Keratinocyte (primary cell): ENCODE data around the gene SLC44A1.

Source experiments
- EZH2 ChIP-seq: IDR thresholded peaks from one replicate; pipeline ENCODE4 v1.6.1; 2012; ENCODE audit warnings: inconsistent platforms, mild to moderate bottlenecking, low read length, moderate library complexity
- TF ChIP-seq, protein P1 (sequence below), 3 experiments: IDR thresholded peaks in 1 of 3; conservative IDR thresholded peaks in 1 of 3; optimal IDR thresholded peaks in 1 of 3; 2 replicates in 2 of 3; 3 replicates in 1 of 3; pipeline versions ENCODE3 to v1.5.1; 2011; ENCODE audit warnings: low read length in 3 of 3, mild to moderate bottlenecking in 3 of 3, moderate library complexity in 2 of 3, control low read depth in 1 of 3, inconsistent platforms in 1 of 3; ENCODE audit not compliant: insufficient read depth in 2 of 3; ENCODE audit errors: extremely low read depth in 1 of 3

DNA sequence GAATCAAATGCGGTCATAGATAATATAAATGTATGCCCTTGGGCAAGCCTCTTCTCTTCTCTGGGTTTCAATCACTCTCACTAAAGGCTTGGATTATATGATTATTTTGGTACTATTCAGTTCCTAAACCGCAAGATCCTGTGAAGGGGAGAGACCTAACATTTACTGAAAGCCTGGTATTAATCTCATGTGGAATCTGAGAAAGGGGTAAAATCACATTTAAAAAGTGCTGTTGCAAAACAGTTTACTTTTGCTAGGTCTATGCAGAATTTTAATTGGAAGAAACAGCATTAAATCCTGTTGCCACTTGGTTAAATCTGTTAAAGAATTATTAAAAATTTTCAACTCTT, 50.7 kb downstream of the SLC44A1 start:
- TF ChIP-seq, protein P1, sequence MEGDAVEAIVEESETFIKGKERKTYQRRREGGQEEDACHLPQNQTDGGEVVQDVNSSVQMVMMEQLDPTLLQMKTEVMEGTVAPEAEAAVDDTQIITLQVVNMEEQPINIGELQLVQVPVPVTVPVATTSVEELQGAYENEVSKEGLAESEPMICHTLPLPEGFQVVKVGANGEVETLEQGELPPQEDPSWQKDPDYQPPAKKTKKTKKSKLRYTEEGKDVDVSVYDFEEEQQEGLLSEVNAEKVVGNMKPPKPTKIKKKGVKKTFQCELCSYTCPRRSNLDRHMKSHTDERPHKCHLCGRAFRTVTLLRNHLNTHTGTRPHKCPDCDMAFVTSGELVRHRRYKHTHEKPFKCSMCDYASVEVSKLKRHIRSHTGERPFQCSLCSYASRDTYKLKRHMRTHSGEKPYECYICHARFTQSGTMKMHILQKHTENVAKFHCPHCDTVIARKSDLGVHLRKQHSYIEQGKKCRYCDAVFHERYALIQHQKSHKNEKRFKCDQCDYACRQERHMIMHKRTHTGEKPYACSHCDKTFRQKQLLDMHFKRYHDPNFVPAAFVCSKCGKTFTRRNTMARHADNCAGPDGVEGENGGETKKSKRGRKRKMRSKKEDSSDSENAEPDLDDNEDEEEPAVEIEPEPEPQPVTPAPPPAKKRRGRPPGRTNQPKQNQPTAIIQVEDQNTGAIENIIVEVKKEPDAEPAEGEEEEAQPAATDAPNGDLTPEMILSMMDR (optimal IDR thresholded peaks at IDR 0.05 in 1 of 3, IDR thresholded peaks at IDR 0.05 in 1 of 3, conservative IDR thresholded peaks at IDR 0.05 in 1 of 3; ENCODE audit: extremely low read depth in 1 of 3, insufficient read depth in 2 of 3, low read length in 3 of 3), result no peak
- TF ChIP-seq EZH2, result no peak
